Neural cell (in vitro differentiated cells): ENCODE results near the gene RAPGEF2. TPM values are rescaled to one million over a fixed set of nuclear protein-coding genes. Genes with fewer than 3 reads are reported as not detected.

Experiments
- H2AFZ ChIP-seq: fragments of 200-600, 300-800 bp; sonication (generic), shearing (Covaris generic); 2 replicates; pipeline ENCODE4 v1.6.0; 2014; ENCODE audit warnings: low read depth, mild to moderate bottlenecking, antibody characterized with exemption, low read length, moderate library complexity
- H3F3A ChIP-seq: fragments of 200-600 bp; shearing (Covaris generic); 2 replicates; pipeline ENCODE4 v1.6.1; 2016; ENCODE audit warnings: mild to moderate bottlenecking, moderate library complexity, mixed read lengths, antibody characterized with exemption, low read length; ENCODE audit not compliant: insufficient read depth, poor library complexity, severe bottlenecking
- H3K27ac ChIP-seq: fragments of 200-600, 300-800 bp; sonication (generic), shearing (Covaris generic); 2 replicates; pipeline ENCODE4 v1.5.1; 2014; ENCODE audit warnings: mild to moderate bottlenecking, low read length, moderate library complexity
- H3K27me3 ChIP-seq: fragments of 300-800, 200-600 bp; sonication (generic), shearing (Covaris generic); 2 replicates; pipeline ENCODE4 v1.6.0; 2014; ENCODE audit warnings: mild to moderate bottlenecking, low read depth, low read length, moderate library complexity; ENCODE audit not compliant: insufficient read depth
- H3K36me3 ChIP-seq: fragments of 300-800, 200-600 bp; sonication (generic), shearing (Covaris generic); 2 replicates; pipeline ENCODE4 v1.5.1; 2014; ENCODE audit warnings: mild to moderate bottlenecking, antibody characterized with exemption, low read length, moderate library complexity; ENCODE audit not compliant: insufficient read depth
- H3K4me2 ChIP-seq: fragments of 300-800, 200-600 bp; sonication (generic), shearing (Covaris generic); 2 replicates; pipeline ENCODE4 v1.6.0; 2014; ENCODE audit warnings: mild to moderate bottlenecking, low read length
- H3K4me3 ChIP-seq: fragments of 300-800, 200-600 bp; sonication (generic), shearing (Covaris generic); 2 replicates; pipeline ENCODE4 v1.5.1; 2014; ENCODE audit warnings: mild to moderate bottlenecking, low read length, moderate library complexity
- H3K79me2 ChIP-seq: fragments of 200-600 bp; shearing (Covaris generic); replicated peaks from 2 replicates; pipeline ENCODE4 v1.6.0; 2014; ENCODE audit warnings: mild to moderate bottlenecking, low read length, moderate library complexity; ENCODE audit not compliant: insufficient read depth
- H3K9ac ChIP-seq: fragments of 300-800, 200-600 bp; sonication (generic), shearing (Covaris generic); 2 replicates; pipeline ENCODE4 v1.6.1; 2016; ENCODE audit warnings: mild to moderate bottlenecking, low read length, mixed read lengths
- H3K9me2 ChIP-seq: fragments of 200-600 bp; shearing (Covaris generic); 2 replicates; pipeline ENCODE4 v1.6.1; 2016; ENCODE audit warnings: mild to moderate bottlenecking, low read length, mixed read lengths; ENCODE audit not compliant: insufficient read depth
- H3K9me3 ChIP-seq: fragments of 200-600, 300-800 bp; sonication (generic), shearing (Covaris generic); 2 replicates; pipeline ENCODE4 v1.6.1; 2016; ENCODE audit warnings: mild to moderate bottlenecking, mixed run types, low read length, moderate library complexity, mixed read lengths
- H4K20me1 ChIP-seq: fragments of 200-600 bp; shearing (Covaris generic); 2 replicates; pipeline ENCODE4 v1.6.1; 2016; ENCODE audit warnings: mild to moderate bottlenecking, mixed run types; ENCODE audit not compliant: insufficient read depth
- EP300 ChIP-seq: fragments of 450-650 bp; conservative IDR thresholded peaks from 2 replicates; pipeline ENCODE4 v1.6.1; 2014; ENCODE audit warnings: antibody characterized with exemption, mild to moderate bottlenecking, moderate library complexity; ENCODE audit not compliant: poor library complexity, severe bottlenecking
- EZH2 ChIP-seq: fragments of 200-600, 300-800 bp; shearing (Covaris generic), sonication (generic); IDR thresholded peaks from 2 replicates; pipeline ENCODE4 v1.6.1; 2014; ENCODE audit warnings: antibody characterized with exemption, low read length, borderline replicate concordance, mild to moderate bottlenecking; ENCODE audit not compliant: insufficient read depth, poor library complexity, severe bottlenecking
- MXI1 ChIP-seq: fragments of 450-650 bp; conservative IDR thresholded peaks from 2 replicates; pipeline ENCODE4 v1.6.1; 2014; ENCODE audit warnings: antibody characterized with exemption, mild to moderate bottlenecking; ENCODE audit not compliant: poor library complexity, severe bottlenecking
- POLR2AphosphoS5 ChIP-seq: IDR thresholded peaks from 2 replicates; pipeline ENCODE4 v1.6.1; 2012
- RAD21 ChIP-seq: fragments of 450-650 bp; conservative IDR thresholded peaks from 2 replicates; pipeline ENCODE4 v1.6.1; 2014; ENCODE audit warnings: antibody characterized with exemption, mild to moderate bottlenecking, moderate library complexity
- SMC3 ChIP-seq: fragments of 450-650 bp; conservative IDR thresholded peaks from 2 replicates; pipeline ENCODE4 v1.6.1; 2014; ENCODE audit warnings: antibody characterized with exemption, mild to moderate bottlenecking, moderate library complexity; ENCODE audit not compliant: poor library complexity
- TAF1 ChIP-seq: IDR thresholded peaks from 2 replicates; pipeline ENCODE4 v1.6.1; 2012; ENCODE audit warnings: low read depth
- polyA plus RNA-seq: library from polyadenylated mRNA; depleted of rRNA; stranded (reverse); fragments of >200 nt; gene quantifications from 2 replicates; pipeline ENCODE4 v1.2.3, GENCODE V29; 2014
- TF ChIP-seq, protein P1 (sequence below): IDR thresholded peaks from 2 replicates; pipeline ENCODE4 v1.6.1; 2012; ENCODE audit warnings: borderline replicate concordance
- TF ChIP-seq, protein P2 (sequence below): fragments of 450-650 bp; IDR thresholded peaks from 2 replicates; pipeline ENCODE4 v1.5.1; 2014; ENCODE audit warnings: antibody characterized with exemption, mild to moderate bottlenecking, moderate library complexity; ENCODE audit not compliant: poor library complexity, severe bottlenecking

Gene RAPGEF2
- polyA plus RNA-seq, 1 donor from 2014 or later: 134 TPM

DNA sequence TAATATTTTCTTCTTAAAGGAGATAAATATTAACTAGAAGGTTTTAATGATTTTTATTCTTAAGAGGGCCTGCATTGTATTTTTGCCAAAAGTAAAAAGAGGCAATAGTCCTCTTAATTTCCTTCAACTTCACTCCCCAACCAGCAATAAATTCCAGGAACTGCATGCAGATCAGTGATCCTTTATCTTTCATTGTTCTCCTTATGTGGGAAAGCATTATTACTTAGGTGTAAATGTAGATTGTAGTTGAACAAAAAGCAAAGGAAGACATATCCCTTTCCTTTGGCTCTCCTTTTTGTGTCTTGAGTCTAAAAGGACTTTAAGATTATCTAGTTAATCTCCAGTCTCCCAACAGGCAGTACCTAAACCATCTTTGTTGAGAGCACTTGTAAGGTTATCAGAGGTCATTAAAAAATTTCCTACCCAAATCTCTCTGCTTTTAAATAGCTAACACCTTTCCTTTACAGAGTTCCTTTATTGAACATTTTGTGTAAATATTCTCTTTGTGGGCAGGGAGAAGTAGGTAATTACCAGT is 55.3 kb downstream of the RAPGEF2 start:
- H3K27ac ChIP-seq: no peak overlapping the region
- peaks cover 4% of the 10 kb centered on the region for H3F3A ChIP-seq
- TF ChIP-seq, protein P1, sequence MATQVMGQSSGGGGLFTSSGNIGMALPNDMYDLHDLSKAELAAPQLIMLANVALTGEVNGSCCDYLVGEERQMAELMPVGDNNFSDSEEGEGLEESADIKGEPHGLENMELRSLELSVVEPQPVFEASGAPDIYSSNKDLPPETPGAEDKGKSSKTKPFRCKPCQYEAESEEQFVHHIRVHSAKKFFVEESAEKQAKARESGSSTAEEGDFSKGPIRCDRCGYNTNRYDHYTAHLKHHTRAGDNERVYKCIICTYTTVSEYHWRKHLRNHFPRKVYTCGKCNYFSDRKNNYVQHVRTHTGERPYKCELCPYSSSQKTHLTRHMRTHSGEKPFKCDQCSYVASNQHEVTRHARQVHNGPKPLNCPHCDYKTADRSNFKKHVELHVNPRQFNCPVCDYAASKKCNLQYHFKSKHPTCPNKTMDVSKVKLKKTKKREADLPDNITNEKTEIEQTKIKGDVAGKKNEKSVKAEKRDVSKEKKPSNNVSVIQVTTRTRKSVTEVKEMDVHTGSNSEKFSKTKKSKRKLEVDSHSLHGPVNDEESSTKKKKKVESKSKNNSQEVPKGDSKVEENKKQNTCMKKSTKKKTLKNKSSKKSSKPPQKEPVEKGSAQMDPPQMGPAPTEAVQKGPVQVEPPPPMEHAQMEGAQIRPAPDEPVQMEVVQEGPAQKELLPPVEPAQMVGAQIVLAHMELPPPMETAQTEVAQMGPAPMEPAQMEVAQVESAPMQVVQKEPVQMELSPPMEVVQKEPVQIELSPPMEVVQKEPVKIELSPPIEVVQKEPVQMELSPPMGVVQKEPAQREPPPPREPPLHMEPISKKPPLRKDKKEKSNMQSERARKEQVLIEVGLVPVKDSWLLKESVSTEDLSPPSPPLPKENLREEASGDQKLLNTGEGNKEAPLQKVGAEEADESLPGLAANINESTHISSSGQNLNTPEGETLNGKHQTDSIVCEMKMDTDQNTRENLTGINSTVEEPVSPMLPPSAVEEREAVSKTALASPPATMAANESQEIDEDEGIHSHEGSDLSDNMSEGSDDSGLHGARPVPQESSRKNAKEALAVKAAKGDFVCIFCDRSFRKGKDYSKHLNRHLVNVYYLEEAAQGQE: no peak
- TF ChIP-seq, protein P2, sequence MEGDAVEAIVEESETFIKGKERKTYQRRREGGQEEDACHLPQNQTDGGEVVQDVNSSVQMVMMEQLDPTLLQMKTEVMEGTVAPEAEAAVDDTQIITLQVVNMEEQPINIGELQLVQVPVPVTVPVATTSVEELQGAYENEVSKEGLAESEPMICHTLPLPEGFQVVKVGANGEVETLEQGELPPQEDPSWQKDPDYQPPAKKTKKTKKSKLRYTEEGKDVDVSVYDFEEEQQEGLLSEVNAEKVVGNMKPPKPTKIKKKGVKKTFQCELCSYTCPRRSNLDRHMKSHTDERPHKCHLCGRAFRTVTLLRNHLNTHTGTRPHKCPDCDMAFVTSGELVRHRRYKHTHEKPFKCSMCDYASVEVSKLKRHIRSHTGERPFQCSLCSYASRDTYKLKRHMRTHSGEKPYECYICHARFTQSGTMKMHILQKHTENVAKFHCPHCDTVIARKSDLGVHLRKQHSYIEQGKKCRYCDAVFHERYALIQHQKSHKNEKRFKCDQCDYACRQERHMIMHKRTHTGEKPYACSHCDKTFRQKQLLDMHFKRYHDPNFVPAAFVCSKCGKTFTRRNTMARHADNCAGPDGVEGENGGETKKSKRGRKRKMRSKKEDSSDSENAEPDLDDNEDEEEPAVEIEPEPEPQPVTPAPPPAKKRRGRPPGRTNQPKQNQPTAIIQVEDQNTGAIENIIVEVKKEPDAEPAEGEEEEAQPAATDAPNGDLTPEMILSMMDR: no peak
- TF ChIP-seq TAF1 (no peak), EP300 (no peak), MXI1 (no peak), RAD21 (no peak)
- H3K27me3 ChIP-seq: no peaks in the 10 kb centered on the region
- H3K9me3 ChIP-seq: no peaks in the 10 kb centered on the region
- H3K4me3 ChIP-seq: no peak overlapping the region
- H3K4me2 ChIP-seq: no peak overlapping the region
- peaks cover 46% of the 10 kb centered on the region for H4K20me1 ChIP-seq
- no peak overlapping the region for H3K9ac ChIP-seq
- no peak overlapping the region for H2AFZ ChIP-seq
- peaks cover 98% of the 10 kb centered on the region for H3K79me2 ChIP-seq
- H3K9me2 ChIP-seq: no peaks in the 10 kb centered on the region
- H3K36me3 ChIP-seq: no peaks in the 10 kb centered on the region

DNA sequence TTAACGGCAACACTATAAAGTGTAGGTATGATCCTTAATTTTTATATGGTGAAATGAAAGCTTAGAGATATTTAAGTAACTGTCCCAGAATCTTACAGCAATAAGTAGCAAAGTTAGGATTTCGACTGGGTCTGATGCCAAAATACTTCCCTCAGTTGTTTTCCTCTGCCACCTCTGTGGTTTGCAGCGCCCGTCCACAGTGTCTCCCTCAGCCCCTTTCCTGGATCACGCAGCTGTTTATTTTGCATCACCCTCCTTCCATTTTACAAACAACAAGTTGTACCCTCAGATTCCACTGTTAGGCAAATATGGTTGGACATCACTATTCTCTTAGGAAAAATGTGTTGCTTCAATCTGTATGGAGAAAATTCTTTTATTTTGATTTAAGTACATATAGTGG is 56.1 kb downstream of the RAPGEF2 start:
- no peak overlapping the region for H2AFZ ChIP-seq
- peaks cover 97% of the 10 kb centered on the region for H3K79me2 ChIP-seq
- H3K36me3 ChIP-seq: no peaks in the 10 kb centered on the region
- peaks cover 40% of the 10 kb centered on the region for H4K20me1 ChIP-seq
- H3K9ac ChIP-seq: no peak overlapping the region
- no peak overlapping the region for H3K4me3 ChIP-seq
- H3K27me3 ChIP-seq: no peaks in the 10 kb centered on the region
- H3F3A ChIP-seq: peaks cover 4% of the 10 kb centered on the region
- no peaks in the 10 kb centered on the region for H3K9me3 ChIP-seq
- TF ChIP-seq TAF1: no peak
- no peak for TF ChIP-seq POLR2AphosphoS5
- no peak for TF ChIP-seq RAD21
- TF ChIP-seq, protein P1: no peak
- TF ChIP-seq SMC3: no peak
- no peak for TF ChIP-seq MXI1
- no peak for TF ChIP-seq EZH2
- TF ChIP-seq, protein P2: no peak
- no peak for TF ChIP-seq EP300
- no peak overlapping the region for H3K27ac ChIP-seq
- H3K9me2 ChIP-seq: no peaks in the 10 kb centered on the region
- H3K4me2 ChIP-seq: no peak overlapping the region
